ENCODE results near the gene VWA8.

DNA sequence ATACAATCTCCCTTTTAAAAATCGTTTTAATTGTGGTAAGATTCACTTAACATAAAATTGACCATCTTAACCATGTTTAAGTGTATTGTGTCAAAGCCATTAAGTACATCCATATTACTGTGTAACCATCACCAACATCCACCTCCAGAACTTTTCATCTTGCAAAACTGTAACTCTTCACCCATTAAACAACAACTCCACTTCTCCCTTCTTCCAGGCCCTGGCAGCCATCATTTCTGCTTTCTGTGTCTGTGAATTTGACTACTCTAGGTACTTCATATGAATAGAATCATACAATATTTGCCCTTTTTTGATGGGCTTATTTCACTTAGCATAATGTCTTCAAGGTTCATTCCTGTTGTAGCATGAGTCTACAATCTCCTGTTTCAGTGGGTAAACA, 36.5 kb upstream of the VWA8 start:
- TF ChIP-seq POLR2A (IDR thresholded peaks at IDR 0.05; ENCODE audit: low read depth) (no peak), EP300 (IDR thresholded peaks at IDR 0.05) (no peak), POLR2AphosphoS5 (IDR thresholded peaks at IDR 0.05) (no peak)
- TF ChIP-seq, protein P1, sequence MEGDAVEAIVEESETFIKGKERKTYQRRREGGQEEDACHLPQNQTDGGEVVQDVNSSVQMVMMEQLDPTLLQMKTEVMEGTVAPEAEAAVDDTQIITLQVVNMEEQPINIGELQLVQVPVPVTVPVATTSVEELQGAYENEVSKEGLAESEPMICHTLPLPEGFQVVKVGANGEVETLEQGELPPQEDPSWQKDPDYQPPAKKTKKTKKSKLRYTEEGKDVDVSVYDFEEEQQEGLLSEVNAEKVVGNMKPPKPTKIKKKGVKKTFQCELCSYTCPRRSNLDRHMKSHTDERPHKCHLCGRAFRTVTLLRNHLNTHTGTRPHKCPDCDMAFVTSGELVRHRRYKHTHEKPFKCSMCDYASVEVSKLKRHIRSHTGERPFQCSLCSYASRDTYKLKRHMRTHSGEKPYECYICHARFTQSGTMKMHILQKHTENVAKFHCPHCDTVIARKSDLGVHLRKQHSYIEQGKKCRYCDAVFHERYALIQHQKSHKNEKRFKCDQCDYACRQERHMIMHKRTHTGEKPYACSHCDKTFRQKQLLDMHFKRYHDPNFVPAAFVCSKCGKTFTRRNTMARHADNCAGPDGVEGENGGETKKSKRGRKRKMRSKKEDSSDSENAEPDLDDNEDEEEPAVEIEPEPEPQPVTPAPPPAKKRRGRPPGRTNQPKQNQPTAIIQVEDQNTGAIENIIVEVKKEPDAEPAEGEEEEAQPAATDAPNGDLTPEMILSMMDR (IDR thresholded peaks at IDR 0.05), result no peak
